ENCODE measurements around the gene RASAL2.

DNA sequence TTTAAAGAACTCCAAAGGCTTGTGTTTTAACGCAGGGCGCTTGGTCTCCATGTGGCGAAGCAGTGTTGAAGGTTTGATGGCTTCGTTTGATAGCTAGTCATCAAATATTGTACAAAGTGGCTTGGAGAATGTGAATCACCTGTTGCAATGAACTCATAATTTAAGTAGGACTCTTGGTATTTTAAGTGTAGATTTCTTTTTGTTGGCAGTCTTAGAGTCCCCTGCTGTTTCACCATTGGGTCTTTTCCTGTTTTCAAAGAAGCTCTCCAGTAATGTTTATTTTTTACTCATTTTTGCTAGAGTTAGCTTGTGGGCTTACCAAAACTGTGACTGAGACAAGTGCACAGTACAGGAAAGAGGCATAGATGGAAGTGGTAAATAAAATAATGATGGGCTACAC, 26.2 kb downstream of the RASAL2 start:
- TF ChIP-seq POLR2A (IDR thresholded peaks at IDR 0.05): no peak
- TF ChIP-seq, protein P1, sequence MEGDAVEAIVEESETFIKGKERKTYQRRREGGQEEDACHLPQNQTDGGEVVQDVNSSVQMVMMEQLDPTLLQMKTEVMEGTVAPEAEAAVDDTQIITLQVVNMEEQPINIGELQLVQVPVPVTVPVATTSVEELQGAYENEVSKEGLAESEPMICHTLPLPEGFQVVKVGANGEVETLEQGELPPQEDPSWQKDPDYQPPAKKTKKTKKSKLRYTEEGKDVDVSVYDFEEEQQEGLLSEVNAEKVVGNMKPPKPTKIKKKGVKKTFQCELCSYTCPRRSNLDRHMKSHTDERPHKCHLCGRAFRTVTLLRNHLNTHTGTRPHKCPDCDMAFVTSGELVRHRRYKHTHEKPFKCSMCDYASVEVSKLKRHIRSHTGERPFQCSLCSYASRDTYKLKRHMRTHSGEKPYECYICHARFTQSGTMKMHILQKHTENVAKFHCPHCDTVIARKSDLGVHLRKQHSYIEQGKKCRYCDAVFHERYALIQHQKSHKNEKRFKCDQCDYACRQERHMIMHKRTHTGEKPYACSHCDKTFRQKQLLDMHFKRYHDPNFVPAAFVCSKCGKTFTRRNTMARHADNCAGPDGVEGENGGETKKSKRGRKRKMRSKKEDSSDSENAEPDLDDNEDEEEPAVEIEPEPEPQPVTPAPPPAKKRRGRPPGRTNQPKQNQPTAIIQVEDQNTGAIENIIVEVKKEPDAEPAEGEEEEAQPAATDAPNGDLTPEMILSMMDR (IDR thresholded peaks at IDR 0.05 in 8 of 11, conservative IDR thresholded peaks at IDR 0.05 in 3 of 11): no peak

Data from spleen (tissue), 7 donors.